GM11168 (cell line): ENCODE results near the gene NADSYN1.
"Not testable (repeated sequence)": the region's sequence is repeated elsewhere in the genome, so short reads cannot be mapped to it uniquely, and the experiment has no call there.

Experiments used
- in situ Hi-C: fragments of 300-500 bp; cut with MboI; formaldehyde crosslinking; loops from one replicate; pipeline ENCODE4 v1.12.0; 2022; ENCODE audit warnings: low sequenced_read_pairs; ENCODE audit not compliant: unreplicated experiment

Gene NADSYN1

GRCh38 chr11:71453037-71453917 lies at the start of gene NADSYN1:
Gene NADSYN1, plus strand, starts transcription at chr11:71453203. Its CDS starts 94 bp downstream, at chr11:71453297.
- in situ Hi-C loops: no loop called here

DNA sequence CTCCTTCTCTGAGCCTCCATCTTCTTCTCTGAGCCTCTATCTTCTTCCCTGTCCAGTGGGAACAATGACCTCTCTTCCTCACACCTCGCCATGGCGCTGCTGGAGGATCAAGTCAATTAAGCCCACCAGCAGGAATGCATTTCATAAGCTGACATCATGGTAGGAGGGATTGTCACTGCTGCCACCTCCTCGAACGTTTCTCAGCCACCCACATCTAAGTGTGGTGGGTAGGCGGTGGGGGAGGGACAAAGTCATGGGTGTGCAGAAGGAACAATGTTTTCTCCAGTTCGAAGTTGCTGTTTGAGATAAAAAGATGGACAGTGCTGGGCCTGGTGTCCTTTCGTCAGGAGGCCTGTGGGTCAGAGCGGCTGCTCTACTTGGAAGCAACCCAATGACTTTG lies 48.8 kb upstream of the NADSYN1 start:
- in situ Hi-C loops: no loop called here

DNA sequence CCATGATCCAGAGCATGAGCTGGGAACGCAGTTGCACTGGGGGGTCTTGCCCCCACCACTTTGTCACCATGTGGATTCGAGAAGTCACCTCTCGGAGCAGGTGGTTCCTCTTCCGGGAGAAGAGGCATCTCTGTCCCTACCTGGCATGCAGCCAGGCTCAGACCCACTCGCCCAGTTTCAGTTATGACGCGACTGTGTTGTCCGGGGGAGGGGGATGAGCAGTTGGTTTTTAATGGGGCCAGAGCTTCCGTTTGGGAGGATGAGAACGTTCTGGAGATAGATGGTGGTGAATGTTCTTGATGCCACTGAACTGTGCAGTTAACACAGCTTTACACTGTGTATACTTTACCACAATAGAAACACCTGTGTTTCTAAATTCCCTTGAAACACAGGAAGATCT lies 46.3 kb upstream of the NADSYN1 start:
- in situ Hi-C loops: no loop called here

GRCh38 chr11:71407356-71407755 lies 45.6 kb upstream of the NADSYN1 start:
- in situ Hi-C loops: no loop called here

DNA sequence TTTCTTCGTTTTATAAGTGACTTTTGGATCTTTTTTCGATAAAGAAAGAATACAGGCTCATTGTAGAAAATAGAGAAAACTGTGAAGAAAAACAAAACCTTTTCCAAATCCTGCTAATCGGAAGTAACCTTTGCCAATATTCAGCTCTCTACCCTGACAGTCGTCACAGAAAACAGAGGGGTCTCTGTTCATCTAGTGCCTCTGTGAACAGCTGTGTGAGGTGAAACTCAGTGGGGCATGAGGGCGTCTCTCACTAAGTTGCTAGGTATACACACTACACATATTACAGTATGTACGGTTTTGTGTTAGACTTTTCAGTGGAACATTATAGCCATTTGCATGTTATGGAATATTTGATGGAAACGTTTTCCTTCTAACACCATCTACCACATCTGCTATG lies 44.2 kb upstream of the NADSYN1 start:
- in situ Hi-C loops: no loop called here

DNA sequence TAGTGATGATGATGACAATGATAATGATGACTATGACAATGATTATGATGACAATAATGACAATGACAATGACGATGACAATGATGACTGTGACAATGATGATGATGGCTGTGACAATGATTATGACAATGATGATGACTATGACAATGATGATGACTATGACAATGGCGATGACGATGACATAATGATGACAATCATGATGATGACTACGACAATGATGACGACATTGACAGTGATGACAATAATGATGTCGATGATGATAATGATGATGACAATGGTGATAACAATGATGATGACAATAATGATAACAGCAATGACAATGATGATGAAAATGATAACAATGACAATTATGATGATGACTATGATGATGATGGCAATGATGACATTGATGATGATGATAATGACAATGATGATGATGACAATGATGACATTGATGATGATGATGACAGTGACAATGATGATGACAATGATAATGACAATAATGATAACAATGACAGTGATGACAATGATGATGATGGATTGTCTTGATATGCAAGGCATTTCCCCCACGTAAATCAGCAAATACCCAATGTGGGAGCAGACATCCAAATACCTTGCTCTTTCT lies 42.5 kb upstream of the NADSYN1 start:
- in situ Hi-C loops: no loop called here

- in situ Hi-C loops: no loop called here
Observed at GRCh38 chr11:71414645-71415044, 38.4 kb upstream of the NADSYN1 start.

DNA sequence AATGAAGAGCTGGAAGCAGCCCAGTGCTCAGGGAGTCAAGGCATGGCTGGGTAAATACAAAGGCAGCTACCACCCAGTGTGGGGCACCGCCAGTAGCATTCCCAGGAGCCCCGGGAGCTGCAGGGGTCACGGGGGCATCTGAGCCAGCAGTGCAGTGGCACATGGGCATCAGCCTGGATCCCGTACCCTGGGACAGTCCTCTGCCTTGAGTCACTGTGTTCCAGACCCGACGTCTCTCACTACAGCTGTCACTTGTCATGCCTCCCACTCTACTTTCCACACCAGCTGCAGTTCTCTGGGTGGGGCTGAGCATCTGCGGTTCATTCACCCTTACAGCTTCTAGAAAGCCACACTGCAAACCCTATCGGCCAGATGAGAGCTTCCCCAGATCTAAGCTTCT lies 34.4 kb upstream of the NADSYN1 start:
- in situ Hi-C loops: no loop called here

DNA sequence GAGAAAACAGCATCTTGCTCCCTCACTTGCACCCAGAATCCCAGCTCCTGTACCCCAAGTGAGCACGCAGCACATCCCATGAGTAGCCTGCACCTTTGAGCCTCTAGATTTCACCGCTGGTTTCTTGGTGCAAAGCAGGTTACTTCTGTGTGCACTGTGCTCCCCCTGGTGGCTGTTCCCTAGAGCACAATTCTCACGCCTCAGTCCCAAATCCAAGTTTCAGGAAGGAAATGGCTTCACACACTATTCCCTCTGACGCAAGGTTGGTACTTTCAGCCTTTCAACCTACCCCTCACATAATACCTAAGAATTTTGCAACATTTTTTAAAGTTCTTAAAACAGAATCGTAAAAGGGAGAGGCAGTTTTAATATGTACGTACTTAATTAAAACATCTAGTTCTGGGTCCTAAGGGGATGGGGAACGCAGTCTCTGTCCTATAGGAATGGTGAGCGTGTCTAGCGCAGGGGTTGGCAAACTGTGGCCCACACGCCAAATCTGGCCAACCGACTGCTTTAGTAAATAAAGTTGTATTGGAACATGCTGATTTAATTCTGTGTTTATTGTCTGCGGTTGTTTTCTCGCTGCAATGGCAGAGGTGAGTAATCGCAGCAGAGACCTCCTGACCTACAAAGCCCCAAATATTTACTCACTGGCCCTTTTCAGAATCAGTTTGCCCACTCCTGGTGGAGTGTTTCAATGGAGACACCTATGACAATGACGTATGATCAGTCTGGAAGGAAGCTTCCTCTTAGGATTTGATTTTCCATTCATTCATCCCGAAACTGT lies 32.4 kb upstream of the NADSYN1 start:
- in situ Hi-C loops: no loop called here

DNA sequence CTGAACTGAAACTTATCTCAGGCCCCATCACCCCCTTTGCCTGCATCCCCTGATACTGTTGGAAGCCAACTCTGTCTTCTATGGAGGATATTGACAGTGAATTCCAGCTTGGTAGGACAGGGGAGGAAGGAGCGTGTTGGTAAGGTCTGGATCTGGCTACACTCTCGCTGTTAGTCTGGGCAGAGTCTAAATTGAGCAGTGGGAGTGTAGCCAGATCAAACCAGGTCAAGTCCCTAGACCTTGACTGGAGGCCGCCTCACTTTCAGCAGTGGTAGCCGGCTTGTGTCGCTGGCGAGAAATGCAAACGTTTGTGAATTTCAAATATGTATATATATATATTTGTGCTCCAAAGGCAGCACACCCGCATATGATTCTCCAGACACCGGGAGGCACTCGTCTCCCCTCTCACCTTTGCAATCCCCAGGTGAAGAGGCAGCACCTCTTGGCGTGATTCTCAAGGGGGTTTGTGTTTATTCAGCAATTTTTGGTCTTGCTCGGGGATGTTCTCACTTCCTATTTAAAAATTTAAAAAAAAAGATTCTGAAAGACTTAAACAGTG lies 31.5 kb upstream of the NADSYN1 start:
- in situ Hi-C loops: no loop called here

DNA sequence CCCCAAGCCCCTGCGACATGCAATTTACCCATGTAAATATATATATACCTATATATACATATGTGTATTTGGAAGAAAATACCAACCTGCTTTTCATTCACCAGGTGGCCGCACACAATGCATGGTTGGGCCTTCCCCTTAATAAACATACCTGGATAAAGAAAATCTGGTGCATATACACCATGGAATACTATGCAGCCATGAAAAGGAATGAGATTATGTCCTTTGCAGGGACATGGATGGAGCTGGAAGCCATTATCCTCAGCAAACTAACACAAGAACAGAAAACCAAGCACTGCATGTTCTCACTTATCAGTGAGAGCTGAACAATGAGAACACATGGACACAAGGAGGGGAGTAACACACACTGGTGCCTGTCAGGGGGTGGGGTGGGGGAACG lies 30.7 kb upstream of the NADSYN1 start:
- in situ Hi-C loops: not testable (repeated sequence)

DNA sequence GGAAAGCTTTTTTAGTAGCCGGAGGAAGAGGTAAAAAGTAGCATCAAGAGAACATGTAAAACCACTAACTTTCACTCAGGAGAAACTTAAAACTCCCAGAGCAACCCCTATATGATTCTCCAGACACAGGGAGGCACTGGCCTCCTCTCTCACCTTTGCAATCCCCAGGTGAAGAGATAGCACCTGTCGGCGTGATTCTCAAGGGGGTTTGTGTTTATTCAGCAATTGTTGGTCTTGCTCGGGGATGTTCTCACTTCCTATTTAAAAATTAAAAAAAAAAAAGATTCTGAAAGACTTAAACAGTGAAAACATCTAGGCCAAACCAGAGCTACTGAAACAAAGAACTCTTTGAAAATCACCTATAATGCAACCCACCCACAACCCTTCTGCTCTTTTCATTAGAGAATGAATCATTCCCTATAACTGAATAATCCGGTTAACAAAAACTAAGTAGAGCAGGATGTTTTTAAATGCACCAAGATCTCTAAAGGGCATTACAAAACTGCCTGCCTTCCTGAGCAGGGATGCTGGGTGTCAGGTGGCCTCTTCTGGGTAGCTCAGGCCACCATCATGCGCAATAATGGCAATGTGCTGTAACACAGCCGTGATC lies 29.7 kb upstream of the NADSYN1 start:
- in situ Hi-C loops: no loop called here

DNA sequence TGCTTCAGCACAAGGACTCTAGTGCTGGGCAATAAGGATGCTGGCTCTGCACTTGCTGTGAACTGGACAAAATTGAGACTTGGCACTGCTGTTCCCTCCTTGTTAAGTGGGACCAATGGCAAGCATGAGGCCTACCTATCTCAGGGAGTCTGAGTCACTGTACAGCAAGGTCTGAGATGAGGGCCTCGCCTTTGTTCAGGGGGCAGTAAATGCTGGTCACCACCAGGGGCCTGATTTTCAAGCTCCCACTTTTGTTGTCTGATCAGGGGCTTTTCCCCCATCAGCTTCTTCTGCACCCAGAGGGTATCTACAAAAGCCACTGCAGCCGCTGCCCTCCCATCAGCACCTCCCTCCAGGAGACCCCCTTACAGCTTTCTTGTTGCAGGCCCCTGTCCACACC lies 27.6 kb upstream of the NADSYN1 start:
- in situ Hi-C loops: no loop called here

GRCh38 chr11:71425860-71426259 lies 27.1 kb upstream of the NADSYN1 start:
- in situ Hi-C loops: no loop called here

- in situ Hi-C loops: no loop called here
Observed at GRCh38 chr11:71426413-71426812, 26.6 kb upstream of the NADSYN1 start.

GRCh38 chr11:71428861-71429435 lies 24.1 kb upstream of the NADSYN1 start:
- in situ Hi-C loops: no loop called here

DNA sequence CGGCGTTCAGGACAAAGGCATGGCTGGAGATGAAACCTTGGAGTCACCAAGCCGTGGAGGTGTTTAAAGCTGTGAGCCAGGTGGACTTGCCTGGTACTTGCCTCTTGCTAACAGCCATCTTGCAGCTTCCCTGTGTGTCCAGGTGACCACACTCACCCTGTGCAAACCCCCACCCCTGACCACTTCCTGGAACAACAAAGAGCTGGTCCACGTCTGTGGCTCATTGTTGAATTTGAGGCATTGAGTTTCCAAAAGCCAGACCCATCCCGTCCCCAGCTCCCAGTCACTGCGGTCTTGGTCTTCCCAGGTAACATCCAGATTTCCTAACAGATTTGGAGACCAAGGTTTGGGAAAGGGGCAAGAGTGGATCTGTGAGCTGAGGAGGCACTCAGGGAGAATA lies 23.3 kb upstream of the NADSYN1 start:
- in situ Hi-C loops: no loop called here

GRCh38 chr11:71430166-71430565 lies 22.8 kb upstream of the NADSYN1 start:
- in situ Hi-C loops: no loop called here

DNA sequence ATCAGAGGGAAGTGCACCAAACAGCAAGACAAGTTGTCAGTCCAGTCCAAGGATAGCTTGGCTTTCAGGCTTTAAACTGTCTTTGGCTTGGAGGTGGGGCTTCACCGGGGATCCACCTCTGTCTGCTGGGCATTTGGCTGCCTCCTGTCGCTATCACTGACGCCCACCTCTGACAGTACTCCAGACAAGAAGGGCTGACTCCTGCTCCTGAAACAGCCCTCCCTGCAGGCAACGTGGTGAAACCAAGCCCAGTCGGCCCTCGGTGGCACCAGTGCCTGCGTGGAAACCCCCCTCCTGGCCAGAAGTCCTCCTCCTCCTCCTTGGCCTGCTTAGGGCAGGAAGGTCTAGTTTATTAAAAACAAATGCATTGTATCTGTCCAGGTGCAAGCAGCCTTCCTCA lies 21.7 kb upstream of the NADSYN1 start:
- in situ Hi-C loops: no loop called here
